ENCODE results near the gene DAPK2. TPM values are rescaled to one million over a fixed set of nuclear protein-coding genes. Genes with fewer than 3 reads are reported as not detected.
A peak's percentile ranks its signal among the peaks of the same experiment; 100 is the strongest.
"Not testable (repeated sequence)": the region's sequence is repeated elsewhere in the genome, so short reads cannot be mapped to it uniquely, and the experiment has no call there.

Gene DAPK2
- total RNA-seq, 1 donor from 2014 or later: 36.9 TPM

GRCh38 chr15:63962947-63963721, 83.2 kb downstream of the DAPK2 start:
- ATAC-seq; DNase-seq (ENCODE audit: low spot score); intact Hi-C loops (cut with DNase I): not testable (repeated sequence)

DNA sequence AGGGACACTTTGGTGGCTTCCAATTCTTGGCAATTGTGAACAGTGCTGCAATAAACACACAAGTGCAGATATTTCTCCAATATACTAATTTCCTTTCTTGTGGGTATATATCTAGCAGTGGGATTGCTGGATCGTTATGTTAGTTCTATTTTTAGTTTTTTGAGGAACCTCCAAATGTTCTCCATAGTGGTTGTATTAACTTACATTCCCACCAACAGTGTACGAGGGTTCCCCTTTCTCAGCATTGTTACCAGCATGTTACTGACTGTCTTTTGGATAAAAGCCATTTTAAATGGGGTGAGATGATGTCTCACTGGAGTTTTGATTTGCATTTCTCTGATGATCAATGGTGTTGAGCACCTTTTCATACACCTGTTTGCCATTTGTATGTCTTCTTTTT, 92.8 kb downstream of the DAPK2 start:
- ATAC-seq: no peak
- intact Hi-C loops (cut with DNase I): no loop called here

GRCh38 chr15:63950911-63951481, 95.3 kb downstream of the DAPK2 start:
- peak; percentile 41 for ATAC-seq
- no peak for DNase-seq (ENCODE audit: low spot score)
- intact Hi-C loops (cut with DNase I): no loop called here

More for the DNA sequence above, 92.8 kb downstream of the DAPK2 start:
- DNase-seq (ENCODE audit: low spot score): no peak

DNA sequence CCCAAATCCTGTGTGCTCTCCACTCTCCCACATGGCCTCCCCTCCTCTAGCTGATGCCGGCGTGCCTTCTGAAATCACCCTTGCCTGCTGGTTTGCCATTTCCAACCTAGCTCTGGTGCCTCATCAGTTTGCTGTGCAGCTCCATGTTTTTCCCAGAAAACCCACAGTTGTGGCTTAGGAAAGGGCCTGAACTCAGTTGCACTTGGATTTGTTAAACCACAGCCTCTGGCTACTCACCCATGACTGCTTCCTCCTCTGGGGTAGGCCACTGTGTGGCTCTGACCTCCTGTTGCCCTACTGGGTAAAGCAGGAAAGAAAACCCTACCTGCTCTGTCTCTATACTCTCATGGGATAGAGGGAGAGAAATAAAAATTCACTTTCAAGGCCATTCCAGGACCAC, 97.3 kb downstream of the DAPK2 start:
- no peak for ATAC-seq
- intact Hi-C loops (cut with DNase I): no loop called here
- no peak for DNase-seq (ENCODE audit: low spot score)

- intact Hi-C loops (cut with DNase I): no loop called here
- DNase-seq (ENCODE audit: low spot score) (no peak), ATAC-seq (no peak)
These were observed 97.8 kb downstream of the DAPK2 start for GRCh38 chr15:63948436-63948835.

- no peak for ATAC-seq
- intact Hi-C loops (cut with DNase I): no loop called here
- DNase-seq (ENCODE audit: low spot score): no peak
These were observed 99.1 kb downstream of the DAPK2 start for GRCh38 chr15:63947228-63947627.

- no peak for DNase-seq (ENCODE audit: low spot score)
- intact Hi-C loops (cut with DNase I): no loop called here
- ATAC-seq: no peak
These were observed 99.7 kb downstream of the DAPK2 start for GRCh38 chr15:63946524-63947065.

GRCh38 chr15:63945838-63946298, 100.4 kb downstream of the DAPK2 start:
- DNase-seq (ENCODE audit: low spot score) (no peak), ATAC-seq (peak; percentile 32)
- intact Hi-C loops (cut with DNase I): no loop called here

DNA sequence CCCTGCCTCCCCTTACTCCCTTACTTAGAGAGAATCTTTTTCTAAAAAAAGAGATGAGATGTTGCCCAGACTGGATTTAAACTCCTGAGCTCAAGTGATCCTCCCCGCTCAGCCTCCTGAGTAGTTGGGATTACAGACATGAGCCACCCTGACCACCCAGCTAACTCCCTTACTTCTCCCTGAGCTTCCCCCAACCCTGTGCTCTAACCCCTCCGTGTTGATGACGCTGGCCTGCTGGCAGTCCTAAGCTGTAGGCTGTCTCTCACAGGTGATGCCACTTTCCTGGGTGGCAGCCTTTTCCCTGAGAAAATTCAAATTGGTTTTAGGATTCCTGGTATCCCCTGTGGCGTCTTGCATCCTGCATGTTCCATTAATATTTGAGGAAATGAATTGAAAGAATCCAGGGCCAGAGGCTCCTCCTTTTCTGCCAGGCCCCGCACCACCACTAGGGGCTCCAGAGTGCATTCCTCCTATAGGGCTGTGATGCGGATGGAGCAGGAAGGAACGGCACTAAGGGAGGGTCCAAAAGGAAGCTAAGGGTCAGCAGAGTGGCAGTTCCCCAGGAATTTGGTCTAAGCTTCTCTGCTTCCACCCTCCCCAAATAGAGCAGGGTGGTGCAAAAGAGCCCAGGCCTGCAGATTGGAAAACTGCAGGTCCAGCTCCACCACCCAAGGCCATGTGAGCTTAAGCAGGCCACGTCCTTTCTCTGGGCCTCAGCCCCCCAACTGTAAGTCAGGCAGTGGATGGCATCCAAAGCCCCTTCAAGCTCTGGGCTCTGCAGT, 101.1 kb downstream of the DAPK2 start:
- DNase-seq (ENCODE audit: low spot score): peak; percentile 82
- intact Hi-C loops (cut with DNase I): no loop called here
- ATAC-seq: peak; percentile 84

DNA sequence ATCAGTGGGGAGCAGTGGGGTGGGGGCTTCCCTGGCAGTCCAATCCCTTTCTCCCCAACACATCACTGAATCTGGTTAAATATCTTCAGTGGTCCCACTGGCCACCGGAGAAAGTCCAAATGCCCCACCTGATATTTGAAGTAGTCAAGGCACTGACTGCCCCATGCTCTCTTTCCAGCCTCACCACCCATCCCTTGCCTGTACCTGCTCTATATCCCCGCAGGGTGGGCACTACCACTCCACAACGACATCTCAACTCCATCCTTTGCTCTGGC, 101.7 kb downstream of the DAPK2 start:
- ATAC-seq (no peak), DNase-seq (ENCODE audit: low spot score) (no peak)
- intact Hi-C loops (cut with DNase I): no loop called here

DNA sequence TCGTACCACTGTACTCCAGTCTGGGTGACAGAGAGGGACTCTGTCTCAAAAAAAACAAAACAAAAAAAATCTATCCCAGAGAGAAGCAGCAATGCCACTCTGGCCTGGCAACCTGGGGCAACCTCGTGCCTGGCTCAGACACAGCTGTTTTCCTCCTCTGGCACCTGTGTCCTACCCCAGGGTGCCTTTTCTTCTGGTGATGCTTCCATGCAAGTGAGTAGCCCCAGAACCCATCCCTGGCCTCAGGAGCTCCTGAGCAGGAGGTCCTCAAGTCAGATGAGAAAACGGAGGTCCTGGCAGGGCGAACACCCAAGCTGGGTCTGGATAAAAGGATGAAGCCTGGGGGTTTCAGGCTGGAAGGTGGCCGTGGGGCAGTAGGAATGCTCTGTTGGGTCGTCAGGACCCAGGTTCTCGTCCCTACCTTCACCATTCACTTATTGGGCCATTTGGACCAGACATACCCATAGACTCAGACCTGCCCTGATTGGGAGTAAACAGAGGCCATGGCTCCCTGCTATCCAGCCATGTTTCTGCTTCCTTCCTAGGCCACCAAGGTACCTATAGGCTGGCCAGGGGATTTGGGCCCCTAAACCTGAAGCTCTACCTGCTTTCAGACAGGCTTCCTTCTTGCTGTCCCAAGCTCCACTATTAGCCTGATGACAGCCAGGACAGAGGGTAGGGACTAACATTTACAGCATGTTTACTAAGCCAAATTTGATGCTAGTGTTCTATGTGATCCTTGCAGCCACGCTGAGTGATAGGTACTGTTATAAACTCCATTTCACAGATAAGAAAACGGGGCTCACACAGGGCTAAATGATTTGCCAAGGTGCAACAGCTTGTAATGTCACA, 102.2 kb downstream of the DAPK2 start:
- intact Hi-C loops (cut with DNase I): no loop called here
- no peak for DNase-seq (ENCODE audit: low spot score)
- no peak for ATAC-seq

GRCh38 chr15:63942486-63943365, 103.6 kb downstream of the DAPK2 start:
- intact Hi-C loops (cut with DNase I): no loop called here
- DNase-seq (ENCODE audit: low spot score) (no peak), ATAC-seq (no peak)

DNA sequence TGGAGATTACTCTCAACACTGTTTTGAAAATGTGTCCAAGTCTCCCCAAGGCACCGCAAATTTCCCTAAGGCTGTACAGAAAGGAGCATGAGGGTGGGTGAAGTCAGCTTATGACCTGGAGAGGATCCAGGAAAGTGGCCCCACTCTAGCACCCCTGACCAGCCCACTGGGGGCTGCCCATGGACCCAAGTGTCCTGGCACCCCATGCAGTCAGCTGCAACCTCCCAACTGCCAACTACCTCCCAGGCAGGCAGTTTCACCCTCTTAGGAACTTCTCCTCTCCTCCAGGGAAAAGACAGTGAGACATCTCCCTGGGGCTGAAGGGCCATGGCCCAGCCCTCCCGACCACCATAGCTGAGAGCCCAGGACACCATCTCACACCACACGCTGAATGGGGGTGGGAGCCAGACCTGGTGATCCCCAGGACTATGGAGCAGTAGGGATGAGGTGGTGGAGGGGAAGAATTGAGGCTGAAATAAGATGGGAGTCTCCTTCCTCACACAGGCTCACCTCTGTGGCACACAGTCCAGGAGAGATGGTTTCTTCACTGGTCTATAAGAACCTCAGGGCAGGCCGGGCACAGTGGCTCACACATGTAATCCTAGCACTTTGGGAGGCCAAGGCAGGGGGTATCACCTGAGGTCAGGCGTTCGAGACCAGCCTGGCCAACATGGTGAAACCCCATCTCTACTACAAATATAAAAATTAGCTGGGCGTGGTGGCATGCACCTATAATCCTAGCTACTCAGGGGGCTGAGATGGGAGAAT, 104.4 kb downstream of the DAPK2 start:
- DNase-seq (ENCODE audit: low spot score) (no peak), ATAC-seq (no peak)
- intact Hi-C loops (cut with DNase I): no loop called here

- no peak for ATAC-seq
- intact Hi-C loops (cut with DNase I): no loop called here
- DNase-seq (ENCODE audit: low spot score): no peak
These were observed 105.2 kb downstream of the DAPK2 start for GRCh38 chr15:63940966-63941620.

DNA sequence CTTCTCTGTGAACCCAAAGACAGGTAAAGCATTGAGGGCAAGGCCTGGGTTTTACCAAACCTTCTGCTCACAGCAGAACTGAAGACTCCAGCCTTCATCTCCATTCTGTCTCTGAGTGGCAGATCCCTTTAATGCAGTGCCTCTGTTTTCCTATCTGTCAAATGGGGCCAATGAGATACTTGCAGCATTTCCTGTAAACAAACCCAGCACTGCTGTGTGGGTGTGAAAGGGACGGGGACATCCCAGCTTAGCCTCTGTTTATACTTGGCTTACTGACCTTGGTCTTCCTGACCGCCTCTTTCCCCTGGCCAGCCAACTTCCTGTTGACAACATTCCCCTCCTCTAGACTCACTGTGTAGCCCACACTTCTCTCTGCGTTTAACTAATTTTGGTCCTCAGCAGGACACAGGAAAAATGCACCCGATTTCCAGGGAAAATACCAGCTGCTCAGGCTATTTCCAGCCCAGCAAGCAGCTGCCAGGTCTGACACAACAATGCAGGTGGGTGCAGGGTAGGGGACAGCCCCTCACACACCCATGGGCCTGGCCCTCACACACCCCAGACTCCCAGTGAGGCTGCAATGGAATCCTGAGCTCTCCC, 106.7 kb downstream of the DAPK2 start:
- ATAC-seq: peak; percentile 88
- intact Hi-C loops (cut with DNase I): no loop called here
- no peak for DNase-seq (ENCODE audit: low spot score)

- intact Hi-C loops (cut with DNase I): no loop called here
- ATAC-seq (peak; percentile 13), DNase-seq (ENCODE audit: low spot score) (no peak)
These were observed 107.7 kb downstream of the DAPK2 start for GRCh38 chr15:63938486-63939061.
